Glomerular visceral epithelial cell (primary cell): ENCODE results near the gene FREM3.
A peak's percentile ranks its signal among the peaks of the same experiment; 100 is the strongest.

Source experiments
- DNase-seq: peaks from one replicate; pipeline ENCODE4 v3.0.0-alpha.2; 2016; ENCODE audit errors: extremely low spot score

Gene FREM3

GRCh38 chr4:143667461-143667860 lies 33.0 kb downstream of the FREM3 start:
- DNase-seq, result peak; percentile 37

- no peak for DNase-seq
Observed at GRCh38 chr4:143658336-143658735, 42.1 kb downstream of the FREM3 start.

- DNase-seq, result no peak
Observed at GRCh38 chr4:143654571-143654970, 45.9 kb downstream of the FREM3 start.

GRCh38 chr4:143653031-143653430 lies 47.4 kb downstream of the FREM3 start:
- no peak for DNase-seq

GRCh38 chr4:143643399-143643798 lies 57.1 kb downstream of the FREM3 start:
- no peak for DNase-seq

GRCh38 chr4:143642611-143643010 lies 57.9 kb downstream of the FREM3 start:
- DNase-seq, result no peak

GRCh38 chr4:143641361-143641760 lies 59.1 kb downstream of the FREM3 start:
- DNase-seq, result no peak

- no peak for DNase-seq
Observed at GRCh38 chr4:143634763-143635162, 65.7 kb downstream of the FREM3 start.

GRCh38 chr4:143633833-143634232 lies 66.6 kb downstream of the FREM3 start:
- DNase-seq, result no peak

GRCh38 chr4:143626134-143626911 lies 74.2 kb downstream of the FREM3 start:
- no peak for DNase-seq

- DNase-seq, result no peak
Observed at GRCh38 chr4:143625632-143626031, 74.8 kb downstream of the FREM3 start.

- no peak for DNase-seq
Observed at GRCh38 chr4:143623896-143624295, 76.6 kb downstream of the FREM3 start.

GRCh38 chr4:143618811-143619210 lies 81.7 kb downstream of the FREM3 start:
- no peak for DNase-seq

- DNase-seq, result no peak
Observed at GRCh38 chr4:143617994-143618679, 82.3 kb downstream of the FREM3 start.

- peak; percentile 79 for DNase-seq
Observed at GRCh38 chr4:143616771-143617170, 83.7 kb downstream of the FREM3 start.

- no peak for DNase-seq
Observed at GRCh38 chr4:143609492-143609891, 91.0 kb downstream of the FREM3 start.

GRCh38 chr4:143606480-143606879 lies 94.0 kb downstream of the FREM3 start:
- no peak for DNase-seq

- no peak for DNase-seq
Observed at GRCh38 chr4:143599827-143600226, 100.6 kb downstream of the FREM3 start.

GRCh38 chr4:143598816-143599215 lies 101.7 kb downstream of the FREM3 start:
- no peak for DNase-seq

- DNase-seq, result no peak
Observed at GRCh38 chr4:143597276-143597675, 103.2 kb downstream of the FREM3 start.

- DNase-seq, result peak; percentile 5
Observed at GRCh38 chr4:143587703-143588102, 112.8 kb downstream of the FREM3 start.

- no peak for DNase-seq
Observed at GRCh38 chr4:143586080-143586479, 114.4 kb downstream of the FREM3 start.

- DNase-seq, result no peak
Observed at GRCh38 chr4:143585548-143585947, 114.9 kb downstream of the FREM3 start.
